ENCODE data around the gene C4orf17.

DNA sequence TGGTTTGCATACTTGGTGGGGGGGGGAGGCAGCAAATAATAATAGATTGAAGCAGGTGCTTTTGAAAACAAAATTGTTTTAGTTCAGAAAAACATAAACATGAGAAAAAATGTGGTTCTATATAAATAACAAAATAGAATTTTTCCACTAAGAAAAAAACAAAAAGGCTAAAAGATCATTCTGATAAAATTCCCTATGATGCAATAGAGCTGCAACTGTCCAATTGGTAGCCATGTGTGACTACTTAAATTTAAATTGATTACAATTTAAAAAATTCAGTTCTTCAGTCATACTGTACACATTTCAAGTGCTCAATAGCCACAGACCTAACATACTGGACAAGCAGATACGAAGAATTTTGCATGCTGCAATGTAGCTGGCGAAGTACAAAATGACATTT lies 42.1 kb downstream of the C4orf17 start:
- TF ChIP-seq JUN (IDR thresholded peaks at IDR 0.05; ENCODE audit: low read depth, low read length) (no peak), NRF1 (IDR thresholded peaks at IDR 0.05; ENCODE audit: low read depth, low read length) (no peak), TAF1 (IDR thresholded peaks at IDR 0.05; ENCODE audit: low read depth, low read length) (no peak), TCF12 (IDR thresholded peaks at IDR 0.05; ENCODE audit: low read depth, low read length) (no peak), EZH2 (IDR thresholded peaks at IDR 0.05; ENCODE audit: low read depth, low read length, severe bottlenecking) (no peak), CEBPB (IDR thresholded peaks at IDR 0.05; ENCODE audit: low read depth, low read length) (no peak), MAFK (IDR thresholded peaks at IDR 0.05; ENCODE audit: low read depth, low read length) (no peak), CREB1 (IDR thresholded peaks at IDR 0.05) (no peak), YY1 (IDR thresholded peaks at IDR 0.05; ENCODE audit: low read depth, low read length) (no peak), POLR2AphosphoS5 (IDR thresholded peaks at IDR 0.05; ENCODE audit: low read depth, low read length) (no peak), ZNF274 (IDR thresholded peaks at IDR 0.05; ENCODE audit: borderline replicate concordance, extremely low read depth, low read length) (no peak)
- TF ChIP-seq, protein P1, sequence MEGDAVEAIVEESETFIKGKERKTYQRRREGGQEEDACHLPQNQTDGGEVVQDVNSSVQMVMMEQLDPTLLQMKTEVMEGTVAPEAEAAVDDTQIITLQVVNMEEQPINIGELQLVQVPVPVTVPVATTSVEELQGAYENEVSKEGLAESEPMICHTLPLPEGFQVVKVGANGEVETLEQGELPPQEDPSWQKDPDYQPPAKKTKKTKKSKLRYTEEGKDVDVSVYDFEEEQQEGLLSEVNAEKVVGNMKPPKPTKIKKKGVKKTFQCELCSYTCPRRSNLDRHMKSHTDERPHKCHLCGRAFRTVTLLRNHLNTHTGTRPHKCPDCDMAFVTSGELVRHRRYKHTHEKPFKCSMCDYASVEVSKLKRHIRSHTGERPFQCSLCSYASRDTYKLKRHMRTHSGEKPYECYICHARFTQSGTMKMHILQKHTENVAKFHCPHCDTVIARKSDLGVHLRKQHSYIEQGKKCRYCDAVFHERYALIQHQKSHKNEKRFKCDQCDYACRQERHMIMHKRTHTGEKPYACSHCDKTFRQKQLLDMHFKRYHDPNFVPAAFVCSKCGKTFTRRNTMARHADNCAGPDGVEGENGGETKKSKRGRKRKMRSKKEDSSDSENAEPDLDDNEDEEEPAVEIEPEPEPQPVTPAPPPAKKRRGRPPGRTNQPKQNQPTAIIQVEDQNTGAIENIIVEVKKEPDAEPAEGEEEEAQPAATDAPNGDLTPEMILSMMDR (IDR thresholded peaks at IDR 0.05; ENCODE audit: control extremely low read depth in 1 of 3, insufficient read depth in 1 of 3, low read depth in 1 of 3, low read length in 3 of 3), result no peak
- TF ChIP-seq, protein P2, sequence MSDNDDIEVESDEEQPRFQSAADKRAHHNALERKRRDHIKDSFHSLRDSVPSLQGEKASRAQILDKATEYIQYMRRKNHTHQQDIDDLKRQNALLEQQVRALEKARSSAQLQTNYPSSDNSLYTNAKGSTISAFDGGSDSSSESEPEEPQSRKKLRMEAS (IDR thresholded peaks at IDR 0.05), result no peak
- TF ChIP-seq, protein P3, sequence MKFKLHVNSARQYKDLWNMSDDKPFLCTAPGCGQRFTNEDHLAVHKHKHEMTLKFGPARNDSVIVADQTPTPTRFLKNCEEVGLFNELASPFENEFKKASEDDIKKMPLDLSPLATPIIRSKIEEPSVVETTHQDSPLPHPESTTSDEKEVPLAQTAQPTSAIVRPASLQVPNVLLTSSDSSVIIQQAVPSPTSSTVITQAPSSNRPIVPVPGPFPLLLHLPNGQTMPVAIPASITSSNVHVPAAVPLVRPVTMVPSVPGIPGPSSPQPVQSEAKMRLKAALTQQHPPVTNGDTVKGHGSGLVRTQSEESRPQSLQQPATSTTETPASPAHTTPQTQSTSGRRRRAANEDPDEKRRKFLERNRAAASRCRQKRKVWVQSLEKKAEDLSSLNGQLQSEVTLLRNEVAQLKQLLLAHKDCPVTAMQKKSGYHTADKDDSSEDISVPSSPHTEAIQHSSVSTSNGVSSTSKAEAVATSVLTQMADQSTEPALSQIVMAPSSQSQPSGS (IDR thresholded peaks at IDR 0.05; ENCODE audit: low read length), result no peak

Data from H1 (cell line).